Loucy (cell line): ENCODE results near the gene PRR5.

Experiments used
- H2AFZ ChIP-seq: fragments of 200-600 bp; sonication (generic); 2 replicates; pipeline ENCODE4 v1.6.0; 2016; ENCODE audit warnings: antibody characterized with exemption, mild to moderate bottlenecking, low read length, moderate library complexity
- H3F3A ChIP-seq: fragments of 200-600 bp; 2 replicates; pipeline ENCODE4 v1.6.0; 2016; ENCODE audit warnings: antibody characterized with exemption, low read depth, mild to moderate bottlenecking
- H3K27me3 ChIP-seq: fragments of 200-600 bp; sonication (generic); 2 replicates; pipeline ENCODE4 v1.6.1; 2014; ENCODE audit warnings: low read length, mild to moderate bottlenecking; ENCODE audit not compliant: insufficient read depth, poor library complexity, severe bottlenecking
- H3K36me3 ChIP-seq: fragments of 200-600 bp; sonication (generic); 2 replicates; pipeline ENCODE4 v1.6.1; 2016; ENCODE audit warnings: low read length; ENCODE audit not compliant: insufficient read depth
- H3K4me1 ChIP-seq: fragments of 200-600 bp; sonication (generic); 2 replicates; pipeline ENCODE4 v1.5.1; 2014; ENCODE audit warnings: low read length, mild to moderate bottlenecking; ENCODE audit not compliant: insufficient read depth, poor library complexity, severe bottlenecking
- H3K4me2 ChIP-seq: fragments of 200-600 bp; sonication (generic); 2 replicates; pipeline ENCODE4 v1.6.0; 2014; ENCODE audit warnings: antibody characterized with exemption, low read length, low read depth, mild to moderate bottlenecking; ENCODE audit not compliant: poor library complexity, severe bottlenecking
- H3K4me3 ChIP-seq: fragments of 200-600 bp; sonication (generic); 2 replicates; pipeline ENCODE4 v1.5.1; 2014; ENCODE audit warnings: low read length, mild to moderate bottlenecking, mixed read lengths; ENCODE audit not compliant: poor library complexity, severe bottlenecking
- H3K79me2 ChIP-seq: fragments of 200-600 bp; sonication (generic); 2 replicates; pipeline ENCODE4 v1.6.1; 2014; ENCODE audit warnings: low read length; ENCODE audit not compliant: insufficient read depth
- H3K9ac ChIP-seq: fragments of 200-600 bp; sonication (generic); 2 replicates; pipeline ENCODE4 v1.6.0; 2014; ENCODE audit warnings: mild to moderate bottlenecking, low read depth, low read length, moderate library complexity; ENCODE audit not compliant: poor library complexity, severe bottlenecking
- H3K9me2 ChIP-seq: fragments of 200-600 bp; sonication (generic); replicated peaks from 2 replicates; pipeline ENCODE4 v1.6.1; 2016; ENCODE audit warnings: low read depth, low read length, mixed read lengths
- H3K9me3 ChIP-seq: fragments of 200-600 bp; sonication (generic); 2 replicates; pipeline ENCODE4 v1.6.1; 2014; ENCODE audit warnings: mild to moderate bottlenecking, antibody characterized with exemption, low read length, low read depth; ENCODE audit not compliant: insufficient read depth
- H4K20me1 ChIP-seq: fragments of 200-600 bp; sonication (generic); 2 replicates; pipeline ENCODE4 v1.6.0; 2014; ENCODE audit warnings: antibody characterized with exemption, low read length, mild to moderate bottlenecking; ENCODE audit not compliant: insufficient read depth, poor library complexity, severe bottlenecking
- EZH2phosphoT487 ChIP-seq: fragments of 200-600 bp; IDR thresholded peaks from 2 replicates; pipeline ENCODE4 v1.6.1; 2018; ENCODE audit warnings: antibody characterized with exemption, mild to moderate bottlenecking, moderate library complexity, borderline replicate concordance
- TF ChIP-seq, protein P1 (sequence below): fragments of 200-600 bp; sonication (generic); conservative IDR thresholded peaks from 2 replicates; pipeline ENCODE4 v1.5.1; 2014; ENCODE audit warnings: mild to moderate bottlenecking, antibody characterized with exemption, low read length

PRR5 gene

DNA sequence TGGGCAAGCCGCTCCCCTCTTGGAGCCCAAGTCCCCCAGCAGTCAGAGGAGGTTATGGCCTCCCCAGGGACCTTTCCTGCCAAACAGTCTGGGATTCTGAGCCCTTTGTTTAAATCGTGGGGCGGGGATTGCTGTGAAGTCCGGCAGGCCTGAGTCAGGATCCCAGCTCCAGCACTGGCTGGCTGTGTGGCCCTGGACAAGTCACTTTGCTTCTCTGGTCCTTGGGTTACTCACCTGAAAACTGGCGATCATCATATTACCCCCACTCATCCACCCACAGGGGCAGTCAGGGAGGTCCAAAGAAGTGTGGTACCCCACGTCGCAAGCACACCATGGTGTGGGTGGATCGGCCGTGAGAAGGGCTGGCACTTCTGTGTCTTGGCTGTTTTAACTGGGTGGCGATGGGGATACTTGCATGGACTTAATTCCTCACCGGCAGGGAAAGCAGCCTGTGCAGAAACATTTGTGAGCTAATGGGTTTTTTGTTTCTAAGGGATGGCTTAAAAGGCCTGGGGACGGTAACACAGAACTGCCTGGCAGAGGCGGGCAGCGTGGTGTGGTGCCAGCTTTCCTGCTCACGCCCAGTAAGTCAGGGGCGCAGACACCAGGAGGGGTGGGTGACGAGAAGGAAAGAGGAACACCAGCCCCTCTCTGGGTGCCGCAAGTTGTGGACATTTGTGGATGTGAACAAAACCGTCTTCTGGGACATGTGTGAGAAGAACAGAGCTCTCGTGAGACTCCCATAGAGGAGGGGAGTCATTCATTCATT lies 31.6 kb upstream of the PRR5 start:
- H3K9ac ChIP-seq, result no peak overlapping the region

DNA sequence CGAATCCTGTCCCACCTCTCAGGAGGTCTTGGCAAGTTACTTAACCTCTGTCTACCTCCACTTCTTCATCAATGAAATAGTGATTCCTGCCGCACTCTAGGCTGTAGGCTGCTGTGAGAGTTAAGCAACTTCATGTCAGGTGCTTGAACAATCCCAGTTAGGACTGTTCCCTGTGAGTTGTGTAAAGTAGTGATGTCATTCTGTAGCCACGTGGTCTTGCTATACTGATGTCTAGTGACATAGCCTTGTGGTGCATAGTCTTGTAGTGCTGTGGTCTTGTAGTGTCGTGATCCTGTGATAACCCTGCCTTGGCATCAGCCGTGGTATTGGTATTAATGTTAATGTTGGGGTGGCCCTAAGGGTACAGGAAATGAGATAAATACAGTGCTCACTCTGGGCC lies 30.3 kb upstream of the PRR5 start:
- Histone ChIP-seq H2AFZ (no peak overlapping the region), H3K4me3 (no peak overlapping the region), H3K4me2 (peak overlapping the region; percentile 27), H3K27me3 (no peaks in the 10 kb centered on the region), H3K9me3 (no peaks in the 10 kb centered on the region), H3F3A (no peaks in the 10 kb centered on the region), H3K79me2 (no peaks in the 10 kb centered on the region), H3K9me2 (no peaks in the 10 kb centered on the region), H4K20me1 (no peaks in the 10 kb centered on the region), H3K4me1 (peaks cover 43% of the 10 kb centered on the region), H3K36me3 (no peaks in the 10 kb centered on the region), H3K9ac (peak overlapping the region; percentile 18)
- no peak for TF ChIP-seq EZH2phosphoT487
- TF ChIP-seq, protein P1, sequence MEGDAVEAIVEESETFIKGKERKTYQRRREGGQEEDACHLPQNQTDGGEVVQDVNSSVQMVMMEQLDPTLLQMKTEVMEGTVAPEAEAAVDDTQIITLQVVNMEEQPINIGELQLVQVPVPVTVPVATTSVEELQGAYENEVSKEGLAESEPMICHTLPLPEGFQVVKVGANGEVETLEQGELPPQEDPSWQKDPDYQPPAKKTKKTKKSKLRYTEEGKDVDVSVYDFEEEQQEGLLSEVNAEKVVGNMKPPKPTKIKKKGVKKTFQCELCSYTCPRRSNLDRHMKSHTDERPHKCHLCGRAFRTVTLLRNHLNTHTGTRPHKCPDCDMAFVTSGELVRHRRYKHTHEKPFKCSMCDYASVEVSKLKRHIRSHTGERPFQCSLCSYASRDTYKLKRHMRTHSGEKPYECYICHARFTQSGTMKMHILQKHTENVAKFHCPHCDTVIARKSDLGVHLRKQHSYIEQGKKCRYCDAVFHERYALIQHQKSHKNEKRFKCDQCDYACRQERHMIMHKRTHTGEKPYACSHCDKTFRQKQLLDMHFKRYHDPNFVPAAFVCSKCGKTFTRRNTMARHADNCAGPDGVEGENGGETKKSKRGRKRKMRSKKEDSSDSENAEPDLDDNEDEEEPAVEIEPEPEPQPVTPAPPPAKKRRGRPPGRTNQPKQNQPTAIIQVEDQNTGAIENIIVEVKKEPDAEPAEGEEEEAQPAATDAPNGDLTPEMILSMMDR, result no peak

More for the DNA sequence above, 31.6 kb upstream of the PRR5 start:
- no peaks in the 10 kb centered on the region for H3K9me2 ChIP-seq
- TF ChIP-seq, protein P1, result no peak
- TF ChIP-seq EZH2phosphoT487, result no peak
- H2AFZ ChIP-seq, result no peak overlapping the region
- no peaks in the 10 kb centered on the region for H3K36me3 ChIP-seq
- no peaks in the 10 kb centered on the region for H3F3A ChIP-seq
- H3K79me2 ChIP-seq, result no peaks in the 10 kb centered on the region
- no peak overlapping the region for H3K4me2 ChIP-seq
- H4K20me1 ChIP-seq, result no peaks in the 10 kb centered on the region
- H3K4me3 ChIP-seq, result no peak overlapping the region
- no peaks in the 10 kb centered on the region for H3K27me3 ChIP-seq
- H3K9me3 ChIP-seq, result no peaks in the 10 kb centered on the region
- H3K4me1 ChIP-seq, result peaks cover 36% of the 10 kb centered on the region

DNA sequence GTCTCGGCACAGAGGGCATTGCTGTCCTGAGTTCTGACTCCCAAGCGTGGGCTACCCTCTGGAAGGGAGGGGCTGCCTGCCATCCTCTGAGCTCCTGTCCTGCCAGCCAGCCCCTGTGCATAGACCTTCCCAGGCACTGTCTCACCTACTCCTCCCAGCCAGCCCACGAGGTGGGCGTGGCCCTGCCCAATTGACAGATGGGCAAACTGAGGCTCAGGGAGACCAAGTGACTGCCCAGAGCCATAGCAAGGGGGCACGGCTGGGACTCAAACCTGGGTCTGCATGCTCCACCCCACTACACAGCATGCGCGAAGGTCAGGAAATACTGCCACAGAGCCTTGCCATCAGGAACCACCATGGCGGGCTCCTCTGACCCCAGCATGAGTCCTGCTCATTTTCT lies 29.4 kb upstream of the PRR5 start:
- Histone ChIP-seq H3K9me2 (no peaks in the 10 kb centered on the region), H3F3A (no peaks in the 10 kb centered on the region), H3K36me3 (no peaks in the 10 kb centered on the region), H3K27me3 (no peaks in the 10 kb centered on the region), H3K4me2 (no peak overlapping the region), H3K79me2 (peaks cover 4% of the 10 kb centered on the region; the same call in 1 of the 2 replicates), H3K9me3 (no peaks in the 10 kb centered on the region), H3K9ac (no peak overlapping the region), H3K4me3 (no peak overlapping the region), H4K20me1 (no peaks in the 10 kb centered on the region), H2AFZ (no peak overlapping the region), H3K4me1 (peaks cover 47% of the 10 kb centered on the region)
- TF ChIP-seq, protein P1, result no peak
- TF ChIP-seq EZH2phosphoT487, result no peak
